ENCODE data around the gene ACER1. TPM values are rescaled to one million over a fixed set of nuclear protein-coding genes. Genes with fewer than 3 reads are reported as not detected.

ACER1 gene
- total RNA-seq, 4 donors from 2014 or later, result not detected

- peaks cover 0 to 7% of the 10 kb centered on the region in 2 donors for H3K36me3 ChIP-seq
- in situ Hi-C loops (cut with MboI; ENCODE audit: low sequenced_read_pairs in 4 of 4), result loop anchor here in 1 of 4 donors (25.0 kb wide), 1 partner anchor 362 kb away; the partner anchor contains the start of genes GPR108 and TRIP10
- no peak for DNase-seq
- ATAC-seq, result no peak
- H3K9me3 ChIP-seq, result no peaks in the 10 kb centered on the region
- intact Hi-C loops (cut with DNase I; ENCODE audit: low total_unique reads), result loop anchor here (5.0 to 10.0 kb wide), 4 partner anchors 98 to 750 kb away; partner anchors contain the start of genes MLLT1, NDUFA11, SAFB and SAFB2
- no peaks in the 10 kb centered on the region for H3K27me3 ChIP-seq
- H3K27ac ChIP-seq, result no peak overlapping the region
- no peak for TF ChIP-seq CTCF (IDR thresholded peaks at IDR 0.05 in 4 of 5, conservative IDR thresholded peaks at IDR 0.05 in 1 of 5)
- peaks cover 0 to 10% of the 10 kb centered on the region in 2 donors for H3K4me1 ChIP-seq
- no peak overlapping the region for H3K4me3 ChIP-seq
Observed at GRCh38 chr19:6374711-6375410, 41.4 kb upstream of the ACER1 start.

- intact Hi-C loops (cut with DNase I; ENCODE audit: low total_unique reads), result loop anchor here (5.0 to 10.0 kb wide), 4 partner anchors 97 to 749 kb away; partner anchors contain the start of genes MLLT1, NDUFA11, SAFB and SAFB2
- Histone ChIP-seq H3K4me1 (peaks cover 0 to 10% of the 10 kb centered on the region in 2 donors), H3K36me3 (peaks cover 0 to under 1% of the 10 kb centered on the region in 2 donors), H3K9me3 (no peaks in the 10 kb centered on the region), H3K4me3 (no peak overlapping the region), H3K27me3 (no peaks in the 10 kb centered on the region), H3K27ac (peak overlapping the region; percentile 98 to 100 (median 100))
- TF ChIP-seq POLR2A (IDR thresholded peaks at IDR 0.05), result no peak
- TF ChIP-seq CTCF (IDR thresholded peaks at IDR 0.05 in 4 of 5, conservative IDR thresholded peaks at IDR 0.05 in 1 of 5), result no peak
- DNase-seq, result no peak
- ATAC-seq, result no peak
- in situ Hi-C loops (cut with MboI; ENCODE audit: low sequenced_read_pairs in 4 of 4), result no loop called here
Observed at GRCh38 chr19:6374161-6374709, 40.8 kb upstream of the ACER1 start.

GRCh38 chr19:6373813-6374108 lies 40.3 kb upstream of the ACER1 start:
- H3K9me3 ChIP-seq, result no peaks in the 10 kb centered on the region
- H3K4me3 ChIP-seq, result peak overlapping the region; percentile 31 to 99 (median 89)
- ATAC-seq (no peak), DNase-seq (no peak)
- TF ChIP-seq POLR2A (IDR thresholded peaks at IDR 0.05) (no peak), CTCF (IDR thresholded peaks at IDR 0.05 in 4 of 5, conservative IDR thresholded peaks at IDR 0.05 in 1 of 5) (no peak)
- H3K27ac ChIP-seq, result peak overlapping the region; percentile 98 to 100 (median 100)
- peaks cover 0 to 3% of the 10 kb centered on the region in 2 donors for H3K36me3 ChIP-seq
- peaks cover 0 to 10% of the 10 kb centered on the region in 2 donors for H3K4me1 ChIP-seq
- in situ Hi-C loops (cut with MboI; ENCODE audit: low sequenced_read_pairs in 4 of 4) (no loop called here), intact Hi-C loops (cut with DNase I; ENCODE audit: low total_unique reads) (loop anchor here (1.0 to 10.0 kb wide), 9 partner anchors 12 to 749 kb away; partner anchors contain the start of genes CLPP, GPR108, GTF2F1 and MLLT1)
- H3K27me3 ChIP-seq, result no peaks in the 10 kb centered on the region

GRCh38 chr19:6373096-6373812 lies 39.8 kb upstream of the ACER1 start:
- Histone ChIP-seq H3K4me3 (peak overlapping the region; percentile 86 to 99 (median 94)), H3K27ac (peak overlapping the region; percentile 98 to 100 (median 100)), H3K36me3 (peaks cover 0 to 8% of the 10 kb centered on the region in 2 donors), H3K4me1 (peaks cover 0 to 10% of the 10 kb centered on the region in 2 donors), H3K9me3 (no peaks in the 10 kb centered on the region), H3K27me3 (no peaks in the 10 kb centered on the region)
- intact Hi-C loops (cut with DNase I; ENCODE audit: low total_unique reads) (loop anchor here (1.0 to 10.0 kb wide), 9 partner anchors 12 to 748 kb away; partner anchors contain the start of genes CLPP, GPR108, GTF2F1 and MLLT1), in situ Hi-C loops (cut with MboI; ENCODE audit: low sequenced_read_pairs in 4 of 4) (no loop called here)
- TF ChIP-seq POLR2A (IDR thresholded peaks at IDR 0.05) (no peak), CTCF (IDR thresholded peaks at IDR 0.05 in 4 of 5, conservative IDR thresholded peaks at IDR 0.05 in 1 of 5) (no peak)
- ATAC-seq, result peak; percentile 76 to 79
- peak; percentile 95 to 96 for DNase-seq
